Fibroblast of the aortic adventitia (primary cell): Measurements from ENCODE around the gene CDH22. TPM values are rescaled to one million over a fixed set of nuclear protein-coding genes. Genes with fewer than 3 reads are reported as not detected.

Experiments used
- DNase-seq: peaks from one replicate; pipeline ENCODE4 v3.0.0-alpha.2; 2010; ENCODE audit warnings: low read depth
- H3K4me3 ChIP-seq: 2 replicates; pipeline ENCODE4 v1.5.1; 2011; ENCODE audit warnings: low read depth, mild to moderate bottlenecking, control low read depth, low read length, moderate library complexity
- total RNA-seq: library from RNA; depleted of rRNA; stranded (reverse); fragments of >200 nt; gene quantifications from 2 replicates; pipeline ENCODE4 v1.2.3, GENCODE V29; 2012; ENCODE audit warnings: low replicate concordance
- TF ChIP-seq, protein P1 (sequence below): IDR thresholded peaks from 2 replicates; pipeline ENCODE4 v1.5.1; 2011; ENCODE audit warnings: mild to moderate bottlenecking, low read length, control low read depth, inconsistent platforms; ENCODE audit not compliant: insufficient read depth

The CDH22 gene
- total RNA-seq, 1 donor: not detected

DNA sequence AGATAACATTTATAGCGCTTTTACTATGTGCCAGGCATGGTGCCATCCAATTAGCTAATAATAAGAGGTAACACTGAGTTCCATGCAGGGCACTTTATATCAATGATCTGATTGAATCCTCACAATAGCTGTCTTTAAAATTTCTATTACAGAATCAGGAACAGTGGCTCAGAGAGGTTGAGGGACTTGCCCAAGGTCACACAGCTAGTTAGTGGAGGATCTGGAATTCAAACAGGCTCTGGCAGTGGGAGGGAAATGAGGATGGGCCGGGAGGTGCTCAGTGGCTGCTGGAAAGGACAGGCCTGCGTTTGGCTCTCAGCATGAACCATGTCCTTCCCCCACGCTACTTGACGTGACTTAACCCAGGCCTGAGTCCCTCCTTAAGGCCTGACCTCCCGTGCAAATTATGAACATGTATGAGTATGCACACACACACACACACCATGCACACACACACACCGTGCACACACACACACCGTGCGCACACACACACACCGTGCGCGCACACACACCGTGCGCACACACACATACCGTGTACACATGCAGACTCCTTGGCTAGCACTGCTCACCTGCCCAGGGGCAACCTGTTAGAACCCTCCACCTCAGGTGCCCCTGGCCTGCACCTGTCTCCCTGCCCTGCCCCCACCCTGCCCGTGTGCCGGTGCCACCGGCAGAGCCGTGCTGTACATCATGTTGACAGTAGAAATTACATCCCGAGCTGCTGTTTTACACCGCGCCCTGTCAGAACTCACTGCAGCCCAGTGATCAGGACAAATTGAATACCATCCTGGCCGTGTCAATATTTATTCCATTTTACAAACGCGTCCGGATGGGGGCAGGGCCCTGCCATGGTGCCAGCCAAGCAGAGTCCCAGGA is 43.7 kb downstream of the CDH22 start:
- H3K4me3 ChIP-seq: no peak overlapping the region
- TF ChIP-seq, protein P1, sequence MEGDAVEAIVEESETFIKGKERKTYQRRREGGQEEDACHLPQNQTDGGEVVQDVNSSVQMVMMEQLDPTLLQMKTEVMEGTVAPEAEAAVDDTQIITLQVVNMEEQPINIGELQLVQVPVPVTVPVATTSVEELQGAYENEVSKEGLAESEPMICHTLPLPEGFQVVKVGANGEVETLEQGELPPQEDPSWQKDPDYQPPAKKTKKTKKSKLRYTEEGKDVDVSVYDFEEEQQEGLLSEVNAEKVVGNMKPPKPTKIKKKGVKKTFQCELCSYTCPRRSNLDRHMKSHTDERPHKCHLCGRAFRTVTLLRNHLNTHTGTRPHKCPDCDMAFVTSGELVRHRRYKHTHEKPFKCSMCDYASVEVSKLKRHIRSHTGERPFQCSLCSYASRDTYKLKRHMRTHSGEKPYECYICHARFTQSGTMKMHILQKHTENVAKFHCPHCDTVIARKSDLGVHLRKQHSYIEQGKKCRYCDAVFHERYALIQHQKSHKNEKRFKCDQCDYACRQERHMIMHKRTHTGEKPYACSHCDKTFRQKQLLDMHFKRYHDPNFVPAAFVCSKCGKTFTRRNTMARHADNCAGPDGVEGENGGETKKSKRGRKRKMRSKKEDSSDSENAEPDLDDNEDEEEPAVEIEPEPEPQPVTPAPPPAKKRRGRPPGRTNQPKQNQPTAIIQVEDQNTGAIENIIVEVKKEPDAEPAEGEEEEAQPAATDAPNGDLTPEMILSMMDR: no peak

DNA sequence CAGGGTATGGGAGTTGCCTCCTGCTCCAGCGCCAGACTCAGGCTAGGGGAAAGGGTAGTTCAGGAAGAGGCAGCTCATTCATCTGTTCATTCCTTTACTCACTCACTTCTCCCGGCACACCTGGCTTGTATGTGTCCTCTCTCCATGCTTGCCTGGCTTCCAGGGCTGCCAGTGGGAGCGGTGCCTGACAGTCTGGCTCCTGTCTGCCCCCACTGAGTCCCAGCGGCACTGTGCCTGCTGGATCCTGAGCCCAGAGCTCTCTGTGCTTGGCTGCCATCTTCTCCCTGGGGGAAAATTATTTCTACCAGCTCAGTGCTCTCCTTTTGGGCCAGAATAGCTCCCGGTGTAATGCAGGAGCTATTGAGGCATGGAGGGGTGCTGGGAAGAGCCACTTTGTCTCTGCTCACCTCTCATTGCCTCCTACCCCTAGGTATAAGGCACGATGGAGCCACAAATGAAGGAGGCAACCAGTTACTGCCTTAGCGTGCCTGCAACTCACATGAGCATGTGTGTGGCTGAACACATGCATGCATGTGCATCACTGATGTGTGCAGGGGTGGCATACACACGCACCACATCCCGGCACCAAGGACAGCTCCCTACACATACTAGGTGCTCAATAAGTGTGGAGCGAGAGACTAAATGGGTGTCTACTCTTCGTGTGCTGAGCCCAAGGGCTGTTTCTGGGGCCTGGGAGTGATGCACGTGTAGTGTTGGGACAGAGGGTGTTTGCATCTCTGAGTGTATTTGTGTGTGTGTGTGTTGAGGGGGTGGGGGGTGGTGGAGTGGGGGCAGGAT is 46.6 kb downstream of the CDH22 start:
- DNase-seq: no peak
- no peak overlapping the region for H3K4me3 ChIP-seq
- TF ChIP-seq, protein P1: no peak

More for the DNA sequence above, 43.7 kb downstream of the CDH22 start:
- no peak for DNase-seq

DNA sequence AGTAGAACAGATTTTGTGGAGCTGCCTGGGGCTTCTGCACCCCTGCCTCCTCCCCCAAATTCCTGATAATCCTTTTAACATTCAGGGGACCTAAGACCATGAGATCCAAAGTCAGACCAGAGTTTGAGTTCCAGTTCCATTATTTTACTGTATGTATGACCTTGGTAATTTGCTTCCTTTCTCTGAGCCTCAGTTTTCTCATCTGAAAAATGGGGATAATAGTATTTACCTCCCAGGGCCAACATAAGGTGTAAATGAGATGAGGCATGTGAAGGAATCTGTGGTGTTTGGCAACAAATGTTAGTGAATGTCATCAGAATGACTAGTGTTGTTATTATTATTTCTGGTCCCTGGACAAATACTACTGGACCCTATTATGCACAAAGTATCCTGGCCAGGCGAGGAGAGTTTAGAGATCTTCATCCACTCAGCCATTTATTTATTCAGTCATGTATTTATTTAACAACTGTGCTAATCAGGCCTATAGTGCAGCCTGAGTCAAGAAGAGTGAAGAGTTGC is 47.3 kb downstream of the CDH22 start:
- H3K4me3 ChIP-seq: no peak overlapping the region
- DNase-seq: no peak
- TF ChIP-seq, protein P1: no peak

DNA sequence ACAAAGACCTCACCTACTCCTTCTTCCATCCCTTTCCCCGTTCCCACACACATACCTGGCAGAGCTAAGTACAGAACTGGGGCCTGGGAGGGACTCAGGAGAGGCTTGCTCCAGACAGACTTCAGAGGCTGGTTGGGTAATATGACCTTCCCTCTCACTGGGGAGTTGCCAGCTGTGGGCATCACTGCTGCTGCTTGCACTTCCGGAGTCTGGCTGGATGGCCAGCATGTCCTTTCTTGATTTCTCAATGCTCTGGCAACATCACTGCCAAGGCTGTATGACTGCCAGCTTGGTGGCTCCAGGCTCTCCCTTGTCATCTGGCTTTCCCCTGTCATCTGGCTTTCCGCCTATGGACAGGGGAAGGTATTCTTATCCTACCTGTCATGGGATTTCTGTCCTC is 47.8 kb downstream of the CDH22 start:
- DNase-seq: no peak
- TF ChIP-seq, protein P1: no peak
- no peak overlapping the region for H3K4me3 ChIP-seq

DNA sequence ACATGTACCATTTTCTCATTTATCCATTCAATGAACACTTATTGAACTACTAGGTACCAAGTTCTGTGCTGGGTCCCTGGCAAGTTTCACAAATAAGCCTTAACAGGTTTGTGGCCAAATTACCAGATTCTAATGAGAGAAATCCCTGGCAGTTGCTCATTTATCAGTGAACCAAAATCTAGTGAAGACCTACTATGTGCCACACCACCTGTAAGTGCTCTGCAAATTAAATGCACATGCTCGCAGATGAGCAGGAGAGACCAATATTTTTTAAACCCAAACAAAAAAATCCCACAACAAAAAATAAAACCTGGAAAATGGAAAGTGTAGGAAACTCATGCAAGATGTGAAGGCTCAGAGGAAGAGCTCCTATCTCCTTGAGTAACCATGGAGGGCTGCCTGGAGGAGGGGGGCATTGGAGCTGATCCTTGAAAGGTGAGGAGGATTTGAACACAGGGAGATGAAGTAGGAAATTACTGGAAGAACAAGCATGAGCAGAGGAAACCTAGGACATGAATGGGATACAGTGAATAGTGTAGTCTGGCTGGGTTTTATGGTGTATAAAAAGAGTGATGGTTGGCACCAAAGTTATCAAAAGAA is 48.9 kb downstream of the CDH22 start:
- H3K4me3 ChIP-seq: no peak overlapping the region
- DNase-seq: no peak
- TF ChIP-seq, protein P1: no peak

DNA sequence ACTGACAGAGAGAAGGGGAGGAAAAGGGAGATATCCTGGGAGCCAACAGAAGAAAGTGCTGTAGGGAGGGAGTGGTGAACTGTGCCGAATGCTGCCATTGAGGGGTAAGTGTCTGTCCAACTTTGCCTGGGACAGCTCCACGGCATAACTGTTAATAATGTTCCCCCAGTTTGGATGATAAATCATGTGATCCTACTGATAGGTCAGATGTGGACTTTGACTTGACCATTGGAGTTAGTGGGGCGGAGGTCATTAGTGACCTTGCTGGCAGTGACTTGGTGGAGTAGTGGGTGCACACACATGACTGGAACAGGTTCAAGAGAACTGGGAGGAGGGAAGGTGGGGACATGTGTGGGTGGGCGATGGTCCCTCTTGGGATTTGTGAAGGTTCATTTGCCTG is 50.4 kb downstream of the CDH22 start:
- TF ChIP-seq, protein P1: no peak
- H3K4me3 ChIP-seq: no peak overlapping the region
- no peak for DNase-seq
